CD14-positive monocyte (primary cell): Measurements from ENCODE around the gene MBP. TPM values are rescaled to one million over a fixed set of nuclear protein-coding genes. Genes with fewer than 3 reads are reported as not detected.

Experiments used
- DNase-seq, 3 donors: peaks; one replicate each; pipeline ENCODE4 v3.0.0-alpha.2; 2011 to 2022
- H2AFZ ChIP-seq: 2 replicates; pipeline ENCODE4 v1.6.0; 2012; ENCODE audit warnings: mild to moderate bottlenecking, low read depth, low read length, inconsistent platforms; ENCODE audit not compliant: insufficient read depth, poor library complexity, severe bottlenecking
- H3K27ac ChIP-seq, 2 donors: 1 replicate in 1 of 2; 2 replicates in 1 of 2; pipeline ENCODE4 v1.5.1; 2012 to 2013; ENCODE audit warnings: low read length in 2 of 2, control low read depth in 1 of 2, inconsistent platforms in 1 of 2, low read depth in 1 of 2, mild to moderate bottlenecking in 1 of 2
- H3K27me3 ChIP-seq, 2 donors: one replicate each; pipeline versions ENCODE4 v1.6.0 to v1.6.1; 2011 to 2013; ENCODE audit warnings: low read length in 2 of 2; ENCODE audit not compliant: control insufficient read depth in 2 of 2, insufficient read depth in 2 of 2
- H3K36me3 ChIP-seq, 2 donors: replicated peaks in 1 of 2; 1 replicate in 1 of 2; 2 replicates in 1 of 2; pipeline versions ENCODE4 v1.5.1 to v1.6.1; 2012 to 2013; ENCODE audit warnings: low read length in 2 of 2, control low read depth in 1 of 2, inconsistent platforms in 1 of 2, mild to moderate bottlenecking in 1 of 2; ENCODE audit not compliant: insufficient read depth in 2 of 2, control insufficient read depth in 1 of 2
- H3K4me1 ChIP-seq, 2 donors: 1 replicate in 1 of 2; 2 replicates in 1 of 2; pipeline versions ENCODE4 v1.5.1 to v1.6.1; 2012 to 2013; ENCODE audit warnings: low read length in 2 of 2, control low read depth in 1 of 2, inconsistent platforms in 1 of 2, mild to moderate bottlenecking in 1 of 2, moderate library complexity in 1 of 2; ENCODE audit not compliant: insufficient read depth in 2 of 2, control insufficient read depth in 1 of 2
- H3K4me2 ChIP-seq: replicated peaks from 2 replicates; pipeline ENCODE3; 2012; ENCODE audit warnings: low read length, moderate library complexity, mild to moderate bottlenecking; ENCODE audit not compliant: poor library complexity, severe bottlenecking; ENCODE audit errors: extremely low read depth
- H3K4me3 ChIP-seq, 3 experiments: fragments of 200-600 bp in 1 of 3; sonication (generic) in 1 of 3; replicated peaks in 1 of 3; 1 replicate in 2 of 3; 2 replicates in 1 of 3; pipeline ENCODE4 v1.5.1; 2011 to 2013; ENCODE audit warnings: low read length in 3 of 3, mild to moderate bottlenecking in 3 of 3, control low read depth in 2 of 3, low read depth in 2 of 3, inconsistent platforms in 1 of 3, moderate library complexity in 1 of 3
- H3K79me2 ChIP-seq: 2 replicates; pipeline ENCODE4 v1.6.0; 2012; ENCODE audit warnings: mild to moderate bottlenecking, control low read depth, inconsistent platforms, low read length, moderate library complexity; ENCODE audit not compliant: insufficient read depth
- H3K9ac ChIP-seq: 2 replicates; pipeline ENCODE4 v1.6.0; 2017; ENCODE audit warnings: low read length, mild to moderate bottlenecking; ENCODE audit not compliant: insufficient read depth, poor library complexity, severe bottlenecking
- H3K9me3 ChIP-seq, 2 donors: replicated peaks in 1 of 2; 1 replicate in 1 of 2; 2 replicates in 1 of 2; pipeline versions ENCODE4 v1.5.1 to v1.6.1; 2012 to 2013; ENCODE audit warnings: low read length in 2 of 2, control low read depth in 1 of 2; ENCODE audit not compliant: control insufficient read depth in 1 of 2, insufficient read depth in 1 of 2
- H4K20me1 ChIP-seq: 2 replicates; pipeline ENCODE4 v1.6.0; 2012; ENCODE audit warnings: mild to moderate bottlenecking, low read length, control low read depth, moderate library complexity; ENCODE audit not compliant: insufficient read depth
- H3K27ac Mint-ChIP-seq, 7 donors: one replicate each; pipeline ENCODE4 v1.8.0; 2020; ENCODE audit warnings: mild to moderate bottlenecking in 7 of 7, mixed read lengths in 7 of 7, moderate library complexity in 6 of 7, inconsistent platforms in 2 of 7
- H3K27me3 Mint-ChIP-seq, 3 donors: one replicate each; pipeline ENCODE4 v1.8.0; 2021 to 2022; ENCODE audit warnings: low read depth in 3 of 3, mild to moderate bottlenecking in 3 of 3, mixed read lengths in 3 of 3, moderate library complexity in 3 of 3, inconsistent platforms in 1 of 3
- H3K36me3 Mint-ChIP-seq, 2 donors: one replicate each; pipeline ENCODE4 v1.8.0; 2020; ENCODE audit warnings: mixed read lengths in 2 of 2, inconsistent platforms in 1 of 2, mild to moderate bottlenecking in 1 of 2
- H3K4me1 Mint-ChIP-seq: one replicate; pipeline ENCODE4 v1.8.0; 2020; ENCODE audit warnings: mild to moderate bottlenecking, mixed read lengths
- H3K4me3 Mint-ChIP-seq, 2 donors: one replicate each; pipeline ENCODE4 v1.8.0; 2020; ENCODE audit warnings: mild to moderate bottlenecking in 2 of 2, mixed read lengths in 2 of 2, moderate library complexity in 1 of 2
- H3K9me3 Mint-ChIP-seq, 7 donors: one replicate each; pipeline ENCODE4 v1.8.0; 2020 to 2022; ENCODE audit warnings: mixed read lengths in 7 of 7, mild to moderate bottlenecking in 6 of 7, moderate library complexity in 6 of 7, inconsistent platforms in 2 of 7
- CTCF ChIP-seq: fragments of 200-600 bp; IDR thresholded peaks from one replicate; pipeline ENCODE4 v1.8.0; 2022; ENCODE audit warnings: antibody characterized with exemption, mild to moderate bottlenecking
- WGBS: methylation state at CpG from one replicate; pipeline ENCODE4 v1.1.5; 2013; ENCODE audit warnings: missing lambda C conversion rate; ENCODE audit not compliant: insufficient coverage; 5-methylcytosine and 5-hydroxymethylcytosine counted together
- intact Hi-C, 2 donors: fragments of 100-400 bp; cut with micrococcal nuclease; formaldehyde crosslinking; loops; one replicate each; pipeline versions ENCODE4 v1.15.0 to v1.15.1; 2023
- polyA plus RNA-seq, 3 donors: library from polyadenylated mRNA; depleted of rRNA in 1 of 3; unstranded in 2 of 3; stranded (reverse) in 1 of 3; fragments of 300-500 nt in 2 of 3; fragments of >200 nt in 1 of 3; fragmentation: Illumina TruSeq in 2 of 3; gene quantifications; 1 replicate in 2 of 3; 2 replicates in 1 of 3; pipeline ENCODE4 v1.2.3, GENCODE V29; 2012 to 2021

Gene MBP
- polyA plus RNA-seq, 3 donors = 47.7 to 81.0 (median 50.4) TPM

DNA sequence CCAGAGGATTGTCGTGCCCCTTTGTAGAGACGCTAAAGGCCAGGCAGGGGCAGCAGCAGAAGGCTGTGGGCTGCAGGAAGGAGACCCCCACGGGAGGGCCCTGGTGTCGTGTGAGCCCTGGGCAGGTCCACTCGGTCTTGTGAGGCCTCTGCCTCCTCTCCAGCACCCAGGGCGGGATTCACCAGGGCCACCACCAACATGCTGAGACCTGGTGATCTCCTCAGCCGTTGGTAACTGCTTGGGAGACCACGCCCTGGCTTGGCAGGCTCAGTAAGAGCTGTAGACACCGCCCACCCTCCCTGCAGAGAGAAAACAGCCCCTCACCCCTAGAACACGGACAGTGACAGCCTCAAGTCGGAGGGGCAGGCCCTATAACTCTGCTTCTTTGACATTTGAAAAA lies 21.1 kb downstream of the MBP start:
- Mint-ChIP-seq H3K9me3 (no peaks in the 10 kb centered on the region), H3K4me3 (peak overlapping the region; percentile 71 to 76), H3K27ac (peak overlapping the region; percentile 96 to 99 (median 98)), H3K36me3 (peaks cover 43 to 44% of the 10 kb centered on the region in 2 donors), H3K4me1 (peaks cover 94% of the 10 kb centered on the region), H3K27me3 (peaks cover 0 to 5% (median 0%) of the 10 kb centered on the region in 3 donors)
- peak in 2 of 3 donors; percentile 17 to 60 for DNase-seq
- Histone ChIP-seq H3K27ac (peak overlapping the region; percentile 95 to 99), H3K79me2 (peaks cover 84% of the 10 kb centered on the region), H3K4me1 (peaks cover 98 to 99% of the 10 kb centered on the region in 2 donors), H3K9ac (peak overlapping the region; percentile 51), H3K27me3 (no peaks in the 10 kb centered on the region), H3K36me3 (peaks cover 6 to 9% of the 10 kb centered on the region in 2 donors), H3K9me3 (no peaks in the 10 kb centered on the region), H3K4me3 (peak overlapping the region in 2 of 3 experiments; percentile 26 to 29), H2AFZ (no peak overlapping the region), H3K4me2 (peak overlapping the region; percentile 65), H4K20me1 (no peaks in the 10 kb centered on the region)
- no peak for TF ChIP-seq CTCF
- WGBS = 44% methylated on average over 10 of the region's 11 CpGs
- intact Hi-C loops = loop anchor here in 1 of 2 donors (5.0 kb wide), 2 partner anchors 44 to 619 kb away; no protein-coding TSS in a partner anchor

DNA sequence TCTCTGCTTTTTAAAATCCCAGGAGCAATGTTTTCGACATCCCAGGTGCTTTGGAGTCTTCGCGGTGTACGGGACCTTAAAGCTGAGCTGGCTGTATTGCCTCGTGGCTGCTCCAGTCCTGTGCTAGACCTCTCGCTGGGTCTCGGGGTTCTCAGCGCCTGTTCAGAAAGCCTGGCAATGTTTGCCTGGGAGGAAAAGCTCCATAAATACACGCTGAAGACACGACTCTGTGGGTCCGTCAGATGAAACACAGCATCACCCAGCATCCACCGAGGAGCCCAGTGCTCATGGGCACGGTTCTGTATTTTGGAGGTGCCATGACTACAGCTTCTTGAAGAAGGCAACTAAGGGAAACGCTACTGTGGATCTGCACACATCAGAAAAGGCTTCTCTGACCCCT lies 21.6 kb downstream of the MBP start:
- H3K9me3 Mint-ChIP-seq = no peaks in the 10 kb centered on the region
- H3K79me2 ChIP-seq = peaks cover 84% of the 10 kb centered on the region
- peak overlapping the region; percentile 95 to 99 for H3K27ac ChIP-seq
- no peaks in the 10 kb centered on the region for H4K20me1 ChIP-seq
- no peak for DNase-seq
- H3K4me1 ChIP-seq = peaks cover 98 to 99% of the 10 kb centered on the region in 2 donors
- H3K4me3 ChIP-seq = peak overlapping the region in 1 of 3 experiments; percentile 29
- peaks cover 3 to 5% of the 10 kb centered on the region in 2 donors for H3K36me3 ChIP-seq
- H3K9me3 ChIP-seq = no peaks in the 10 kb centered on the region
- H3K27ac Mint-ChIP-seq = peak overlapping the region; percentile 96 to 99 (median 98)
- H3K36me3 Mint-ChIP-seq = peaks cover 43 to 45% of the 10 kb centered on the region in 2 donors
- peak overlapping the region; percentile 71 to 76 for H3K4me3 Mint-ChIP-seq
- peaks cover 0 to 5% (median 0%) of the 10 kb centered on the region in 3 donors for H3K27me3 Mint-ChIP-seq
- H3K9ac ChIP-seq = peak overlapping the region; percentile 51
- peaks cover 94% of the 10 kb centered on the region for H3K4me1 Mint-ChIP-seq
- intact Hi-C loops = loop anchor here in 1 of 2 donors (5.0 kb wide), 2 partner anchors 44 to 619 kb away; no protein-coding TSS in a partner anchor
- no peak for TF ChIP-seq CTCF
- peak overlapping the region; percentile 65 for H3K4me2 ChIP-seq
- WGBS = 90% methylated on average over 13 of the region's 14 CpGs
- no peaks in the 10 kb centered on the region for H3K27me3 ChIP-seq
- no peak overlapping the region for H2AFZ ChIP-seq
